ENCODE results near the gene KCNC4. TPM values are rescaled to one million over a fixed set of nuclear protein-coding genes. Genes with fewer than 3 reads are reported as not detected.

Gene KCNC4
- total and polyA plus RNA-seq, 12 donors, result 2.2 to 13.8 (median 5.1) TPM

GRCh38 chr1:110250008-110250407 lies 39.9 kb downstream of the KCNC4 start:
- Histone ChIP-seq H3K27ac (no peak overlapping the region), H3K9me3 (no peaks in the 10 kb centered on the region), H3K27me3 (peaks cover 0 to 2% (median 0%) of the 10 kb centered on the region in 7 donors), H3K4me1 (peaks cover 0 to 4% (median 0%) of the 10 kb centered on the region in 9 donors), H3K36me3 (no peaks in the 10 kb centered on the region), H3K4me3 (no peak overlapping the region)
- 94 to 95% methylated on average over 4 of the region's 4 CpGs for WGBS, 2 donors
- no peak for TF ChIP-seq CTCF (IDR thresholded peaks at IDR 0.05)
- no peak for ATAC-seq
- DNase-seq, result no peak
- intact Hi-C loops (cut with DNase I), result no loop called here

GRCh38 chr1:110250749-110251148 lies 40.6 kb downstream of the KCNC4 start:
- Histone ChIP-seq H3K4me1 (peaks cover 0 to 11% (median 4%) of the 10 kb centered on the region in 9 donors), H3K27me3 (peaks cover 0 to 2% (median 0%) of the 10 kb centered on the region in 7 donors), H3K4me3 (no peak overlapping the region), H3K9me3 (no peaks in the 10 kb centered on the region), H3K36me3 (no peaks in the 10 kb centered on the region), H3K27ac (no peak overlapping the region)
- ATAC-seq, result no peak
- intact Hi-C loops (cut with DNase I), result no loop called here
- no peak for DNase-seq
- TF ChIP-seq CTCF (IDR thresholded peaks at IDR 0.05), result no peak
- 75 to 100% methylated on average over 2 of the region's 2 CpGs for WGBS, 2 donors

DNA sequence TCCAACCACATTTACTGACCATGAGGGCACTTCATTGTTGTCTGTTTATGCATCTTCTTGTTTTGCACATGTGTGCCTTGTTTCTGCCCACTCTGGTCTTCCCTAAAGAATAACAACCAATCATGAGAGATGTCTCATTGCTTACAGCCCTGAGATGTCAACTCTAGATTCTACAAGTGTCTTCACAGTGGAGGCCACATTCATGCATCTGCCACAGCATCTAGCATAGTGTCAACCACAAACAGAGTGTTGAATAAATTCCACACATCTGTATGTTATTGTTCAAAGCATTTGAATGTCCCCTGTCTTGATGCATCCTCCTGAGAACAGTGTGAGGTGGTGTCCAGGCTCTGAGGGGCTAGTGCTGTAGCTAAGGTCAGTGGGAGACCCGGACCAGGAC lies 43.1 kb downstream of the KCNC4 start:
- intact Hi-C loops (cut with DNase I), result no loop called here
- peaks cover 0 to 25% (median 10%) of the 10 kb centered on the region in 9 donors for H3K4me1 ChIP-seq
- H3K4me3 ChIP-seq, result no peak overlapping the region
- DNase-seq, result no peak
- TF ChIP-seq CTCF (IDR thresholded peaks at IDR 0.05), result no peak
- WGBS, 2 donors, result 83 to 93% methylated on average over 1 of the region's 1 CpG
- H3K9me3 ChIP-seq, result no peaks in the 10 kb centered on the region
- no peak for ATAC-seq
- peaks cover 0 to 2% (median 0%) of the 10 kb centered on the region in 7 donors for H3K27me3 ChIP-seq
- H3K36me3 ChIP-seq, result no peaks in the 10 kb centered on the region
- no peak overlapping the region for H3K27ac ChIP-seq

GRCh38 chr1:110254604-110255391 lies 44.7 kb downstream of the KCNC4 start:
- no peaks in the 10 kb centered on the region for H3K9me3 ChIP-seq
- no peak for TF ChIP-seq CTCF (IDR thresholded peaks at IDR 0.05)
- peak in 3 of 8 donors; percentile 6 to 31 (median 31) for ATAC-seq
- H3K36me3 ChIP-seq, result no peaks in the 10 kb centered on the region
- H3K27ac ChIP-seq, result peak overlapping the region in 2 of 10 donors; percentile 39 to 60
- peaks cover 0 to 28% (median 14%) of the 10 kb centered on the region in 9 donors for H3K4me1 ChIP-seq
- H3K4me3 ChIP-seq, result no peak overlapping the region
- 54 to 59% methylated on average over 6 of the region's 6 CpGs for WGBS, 2 donors
- intact Hi-C loops (cut with DNase I), result loop anchor here in 1 of 10 donors (5.0 kb wide), 1 partner anchor 47 kb away; no protein-coding TSS in a partner anchor
- no peaks in the 10 kb centered on the region for H3K27me3 ChIP-seq
- no peak for DNase-seq
